Cardiac muscle cell (in vitro differentiated cells and primary cell): ENCODE measurements around the gene HID1. TPM values are rescaled to one million over a fixed set of nuclear protein-coding genes. Genes with fewer than 3 reads are reported as not detected.

ENCODE experiments used
- DNase-seq, 2 donors: peaks; one replicate each; pipeline versions ENCODE4 v3.0.0 to v3.0.0-alpha.2; 2010 to 2017; ENCODE audit warnings: low read depth in 1 of 2, low spot score in 1 of 2
- H3K27ac ChIP-seq: fragments of 200-600 bp; sonication (generic); 2 replicates; pipeline ENCODE4 v1.5.1; 2016
- H3K27me3 ChIP-seq: fragments of 200-600 bp; sonication (generic); 2 replicates; pipeline ENCODE4 v1.6.0; 2016; ENCODE audit warnings: control low read depth
- H3K36me3 ChIP-seq: fragments of 200-600 bp; sonication (generic); 2 replicates; pipeline ENCODE4 v1.5.1; 2016; ENCODE audit warnings: control low read depth
- H3K4me1 ChIP-seq: fragments of 200-600 bp; sonication (generic); 2 replicates; pipeline ENCODE4 v1.8.1; 2017; ENCODE audit warnings: low read depth, mild to moderate bottlenecking, mixed run types
- H3K4me3 ChIP-seq: fragments of 200-600 bp; sonication (generic); 2 replicates; pipeline ENCODE4 v1.5.1; 2016; ENCODE audit warnings: mild to moderate bottlenecking
- H3K9me3 ChIP-seq: fragments of 200-600 bp; sonication (generic); 2 replicates; pipeline ENCODE4 v1.5.1; 2017; ENCODE audit warnings: low read depth, mild to moderate bottlenecking, control low read depth
- CTCF ChIP-seq: IDR thresholded peaks from 2 replicates; pipeline ENCODE4 v1.5.1; 2012; ENCODE audit warnings: low read depth, mild to moderate bottlenecking, low read length
- polyA plus RNA-seq: library from polyadenylated mRNA; unstranded; fragments of >200 nt; fragmentation: Nextera tagmentation; extraction: Ambion mirVana; gene quantifications from 2 replicates; pipeline ENCODE4 v1.2.1, GENCODE V29; 2016
- total RNA-seq: library from RNA; depleted of rRNA; stranded (reverse); fragments of >200 nt; gene quantifications from 2 replicates; pipeline ENCODE4 v1.2.3, GENCODE V29; 2016

HID1 gene
- total and polyA plus RNA-seq, 2 experiments from 2014 or later, result 45.4 to 46.3 TPM

DNA sequence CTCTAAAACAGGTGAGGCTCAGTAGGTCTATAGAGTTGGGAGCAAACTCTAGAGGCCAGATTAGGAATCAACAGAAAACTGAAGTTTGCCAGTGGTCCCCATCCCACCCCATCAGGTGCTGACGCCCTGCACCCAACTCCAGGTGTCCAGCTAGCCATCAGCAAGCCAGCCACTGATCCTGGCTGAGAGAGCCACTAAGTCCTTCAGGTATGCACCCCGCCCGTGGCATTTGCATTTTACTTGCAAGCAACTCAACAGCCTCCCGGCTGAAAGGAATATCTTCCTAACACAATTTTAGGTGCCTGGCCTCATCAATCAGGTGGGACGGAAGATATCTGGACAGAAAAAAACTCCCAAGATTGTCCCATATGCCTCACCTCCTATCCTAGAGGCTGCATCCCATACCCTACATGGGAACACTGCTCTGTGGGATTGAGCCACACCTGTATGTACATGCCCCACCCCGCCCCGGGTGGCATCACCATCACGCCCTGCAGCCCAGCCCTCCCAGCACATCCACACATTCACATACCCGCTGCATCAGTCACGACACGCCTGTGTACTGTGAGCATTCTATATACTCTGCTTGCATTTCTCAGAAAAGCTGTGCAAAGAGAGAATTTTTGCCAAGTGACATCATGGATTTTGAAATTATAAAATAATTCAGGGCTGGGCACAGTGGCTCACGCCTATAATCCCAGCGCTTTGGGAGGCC lies 28.6 kb downstream of the HID1 start:
- Histone ChIP-seq H3K4me1 (no peaks in the 10 kb centered on the region), H3K27me3 (peaks cover 74% of the 10 kb centered on the region), H3K9me3 (no peaks in the 10 kb centered on the region), H3K27ac (no peak overlapping the region), H3K4me3 (no peak overlapping the region), H3K36me3 (no peaks in the 10 kb centered on the region)
- DNase-seq, result no peak
- TF ChIP-seq CTCF, result no peak

GRCh38 chr17:74941128-74941725 lies 31.3 kb downstream of the HID1 start:
- Histone ChIP-seq H3K27me3 (peaks cover 90% of the 10 kb centered on the region), H3K27ac (no peak overlapping the region), H3K9me3 (no peaks in the 10 kb centered on the region), H3K4me3 (no peak overlapping the region), H3K36me3 (no peaks in the 10 kb centered on the region), H3K4me1 (no peaks in the 10 kb centered on the region)
- DNase-seq, result no peak
- no peak for TF ChIP-seq CTCF

DNA sequence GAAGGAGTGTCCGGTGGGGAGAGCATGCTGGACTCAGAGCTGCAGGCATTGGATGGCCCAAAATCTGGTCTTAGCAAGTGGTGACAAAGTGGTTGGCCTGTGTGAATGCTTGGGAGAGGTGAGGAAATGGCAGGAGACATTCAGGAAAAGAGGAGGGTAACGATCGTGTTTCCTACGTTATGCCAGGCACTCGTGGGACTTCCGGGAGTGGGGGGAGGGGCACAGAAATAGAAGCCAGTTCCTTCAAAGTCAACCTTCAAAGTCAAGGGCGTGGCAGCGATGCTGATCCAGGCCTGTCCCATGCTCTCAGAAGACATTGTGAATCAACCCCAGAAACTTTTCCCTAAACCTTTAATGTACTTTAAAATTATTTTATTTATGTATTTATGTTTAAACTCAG lies 33.0 kb downstream of the HID1 start:
- DNase-seq, result no peak
- H3K4me3 ChIP-seq, result no peak overlapping the region
- no peaks in the 10 kb centered on the region for H3K9me3 ChIP-seq
- no peaks in the 10 kb centered on the region for H3K4me1 ChIP-seq
- peaks cover 97% of the 10 kb centered on the region for H3K27me3 ChIP-seq
- H3K36me3 ChIP-seq, result no peaks in the 10 kb centered on the region
- no peak overlapping the region for H3K27ac ChIP-seq
- TF ChIP-seq CTCF, result no peak

DNA sequence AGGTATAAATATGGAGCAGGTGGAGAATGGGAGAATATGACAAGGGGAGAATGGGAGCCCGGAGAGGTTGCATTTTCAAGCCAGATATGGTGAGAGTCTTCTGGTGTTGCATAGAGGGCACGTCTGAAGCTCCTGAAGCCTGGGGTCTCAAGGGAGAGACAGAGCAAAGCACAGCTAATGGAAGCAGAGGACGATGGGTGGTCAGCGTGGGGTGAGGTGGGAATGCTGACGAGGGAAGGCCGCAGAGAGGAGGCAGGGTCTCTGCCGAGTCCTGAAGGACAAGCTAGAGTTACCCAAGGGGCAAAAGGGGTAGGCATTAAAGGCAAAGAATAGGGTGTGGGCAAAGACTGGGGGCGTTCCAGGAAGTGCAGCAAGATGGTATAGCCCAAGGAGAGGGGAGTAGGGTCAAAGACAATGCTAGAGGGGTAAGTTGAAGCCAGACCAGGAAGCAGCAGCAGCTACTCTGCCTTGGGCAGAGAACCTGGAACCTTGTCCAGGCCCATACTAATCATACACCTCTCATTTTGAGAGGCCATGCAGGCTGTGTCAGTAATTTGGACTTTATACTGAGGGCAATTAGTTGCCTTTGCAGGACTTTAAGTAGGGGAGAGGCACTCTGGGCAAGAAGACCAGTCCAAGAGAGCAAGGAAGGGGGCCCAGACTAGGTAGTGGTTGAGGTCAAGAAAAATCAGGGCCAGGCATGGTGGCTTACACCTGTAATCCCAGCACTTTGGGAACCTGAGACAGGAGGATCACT lies 34.2 kb downstream of the HID1 start:
- Histone ChIP-seq H3K27ac (no peak overlapping the region), H3K27me3 (peaks cover 97% of the 10 kb centered on the region), H3K9me3 (no peaks in the 10 kb centered on the region), H3K36me3 (no peaks in the 10 kb centered on the region), H3K4me3 (no peak overlapping the region), H3K4me1 (no peaks in the 10 kb centered on the region)
- no peak for DNase-seq
- no peak for TF ChIP-seq CTCF

DNA sequence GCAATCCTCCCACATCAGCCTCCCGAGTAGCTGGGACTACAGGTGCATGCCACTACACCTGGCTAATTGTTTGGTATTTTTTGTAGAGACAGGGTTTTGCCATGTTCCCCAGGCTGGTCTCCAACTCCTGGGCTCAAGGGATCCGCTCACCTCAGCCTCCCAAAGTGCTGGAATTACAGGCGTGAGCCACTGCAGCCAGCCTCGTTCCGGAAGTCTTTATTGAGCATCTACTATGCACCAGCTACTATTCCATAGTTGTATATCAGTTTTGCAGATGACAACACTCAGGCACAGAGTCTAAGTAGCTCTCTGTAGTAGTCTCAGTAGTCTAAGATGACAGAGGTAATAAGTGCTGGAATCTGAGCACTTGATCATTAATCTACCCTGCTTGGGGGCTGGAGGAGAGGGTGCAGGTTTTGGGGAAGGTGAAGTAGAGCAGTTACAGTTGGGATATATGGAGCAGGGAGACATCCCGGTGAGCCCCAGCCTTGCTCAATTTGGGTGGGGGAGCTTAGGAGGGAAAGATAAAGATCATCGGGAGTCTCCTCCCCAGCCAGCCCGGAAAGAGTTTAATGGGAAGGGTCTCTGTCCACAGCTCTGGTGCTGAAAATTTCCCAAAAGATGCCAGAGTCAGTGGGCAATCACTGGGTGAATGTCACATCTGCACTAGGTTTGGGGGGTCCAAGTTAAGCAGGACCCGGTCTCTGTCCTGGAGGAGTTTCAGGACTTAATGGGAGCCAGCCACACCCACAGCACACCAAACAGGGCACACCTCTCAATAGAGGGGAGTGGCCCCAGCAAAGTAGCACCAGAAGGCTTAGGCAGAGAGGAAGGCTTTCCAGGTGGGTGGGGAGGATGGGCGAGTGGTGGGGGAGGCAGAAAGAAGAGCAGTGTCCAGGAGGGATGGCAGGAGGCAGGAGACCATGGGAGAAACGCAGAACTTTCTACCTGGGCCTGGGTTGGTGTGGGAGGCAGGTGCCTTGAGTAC lies 35.2 kb downstream of the HID1 start:
- peaks cover 97% of the 10 kb centered on the region for H3K27me3 ChIP-seq
- peak in 1 of 2 donors; percentile 57 for DNase-seq
- no peak for TF ChIP-seq CTCF
- H3K4me1 ChIP-seq, result no peaks in the 10 kb centered on the region
- no peak overlapping the region for H3K27ac ChIP-seq
- H3K9me3 ChIP-seq, result no peaks in the 10 kb centered on the region
- H3K36me3 ChIP-seq, result no peaks in the 10 kb centered on the region
- no peak overlapping the region for H3K4me3 ChIP-seq
